ENCODE results near the gene DDX49. TPM values are rescaled to one million over a fixed set of nuclear protein-coding genes. Genes with fewer than 3 reads are reported as not detected.

The DDX49 gene
- total and polyA plus RNA-seq, 2 of the 4 experiments (the other 2 are of a cell fraction): 50.9 to 52.1 TPM

DNA sequence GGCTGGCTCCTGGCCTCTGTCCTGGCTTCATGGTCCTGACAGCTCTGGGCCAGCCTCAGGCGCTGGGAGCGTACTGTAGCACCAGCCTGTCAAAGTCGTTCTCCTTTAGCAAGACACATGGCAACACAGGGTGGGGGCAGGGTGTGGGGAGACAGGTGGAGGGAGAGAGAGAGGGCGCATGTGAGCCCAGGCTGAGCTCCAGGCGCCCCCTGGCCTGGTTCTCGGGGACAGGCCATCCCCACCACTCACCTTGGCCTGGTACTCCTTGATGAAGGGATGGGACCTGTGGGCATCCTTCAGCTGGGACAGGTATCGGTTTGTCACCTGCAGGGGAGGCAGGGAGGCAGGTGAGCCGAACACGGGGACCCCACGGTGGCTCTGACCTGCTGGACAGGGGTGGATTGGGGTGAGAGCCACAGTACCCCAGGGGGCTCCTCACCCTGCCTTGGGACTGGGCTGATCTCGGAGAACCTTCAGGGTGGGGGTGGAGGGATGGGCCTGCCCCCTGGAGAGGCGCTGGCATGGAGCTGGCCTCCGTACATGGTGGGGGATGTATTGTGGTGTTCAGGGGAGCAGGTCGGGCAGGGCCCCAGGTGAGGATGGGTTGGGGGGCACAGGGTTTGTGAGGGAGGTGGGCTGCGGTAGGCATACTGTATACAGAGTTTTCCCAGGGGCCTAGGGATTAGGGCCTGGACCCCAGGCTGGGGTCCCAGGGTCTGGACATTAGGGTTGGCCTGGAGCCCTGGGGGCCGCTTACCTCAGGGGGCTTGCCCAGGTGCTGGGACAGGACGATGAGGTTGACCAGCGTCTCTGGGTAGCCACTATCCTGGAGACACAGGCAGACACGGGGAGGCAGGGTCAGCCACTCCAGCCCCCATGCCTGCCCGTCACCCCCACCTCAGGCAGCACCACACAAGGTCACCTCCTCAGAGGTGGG, 19.6 kb upstream of the DDX49 start:
- H2AFZ ChIP-seq (replicated peaks; ENCODE audit: low read length, poor library complexity): no peak overlapping the region
- H3K9me3 ChIP-seq (ENCODE audit: control insufficient read depth, insufficient read depth, low read length): no peaks in the 10 kb centered on the region
- no peak overlapping the region for H2BK5ac ChIP-seq (ENCODE audit: low read depth, low read length, poor library complexity, severe bottlenecking)
- H4K20me1 ChIP-seq (ENCODE audit: insufficient read depth, low read length): peaks cover 25% of the 10 kb centered on the region
- no peak overlapping the region for H2BK120ac ChIP-seq (ENCODE audit: low read depth, low read length)
- in situ Hi-C loops (cut with MboI; ENCODE audit: low sequenced_read_pairs): no loop called here
- H4K91ac ChIP-seq (ENCODE audit: insufficient read depth, low read depth, low read length): no peak overlapping the region
- H3K9me1 ChIP-seq (ENCODE audit: insufficient read depth, low read length): no peaks in the 10 kb centered on the region
- no peak overlapping the region for H3K4me3 ChIP-seq (ENCODE audit: insufficient read depth, low read depth, low read length)
- 100% methylated on average over 5 of the region's 20 CpGs; no CpG with 5 or more reads in 1 of the 2 experiments for WGBS, 2 experiments (ENCODE audit: extremely low coverage in 2 of 2, insufficient read length in 1 of 2)
- H2BK15ac ChIP-seq (ENCODE audit: low read depth, low read length): no peak overlapping the region
- POLR2A ChIA-PET (ENCODE audit: unreplicated experiment): no interaction called here
- CTCF ChIA-PET: no interaction called here
- no peak overlapping the region for H3K56ac ChIP-seq (ENCODE audit: extremely low read depth, insufficient read depth, low read length)
- no peak overlapping the region for H3K4me2 ChIP-seq (ENCODE audit: low read depth, low read length)
- no peak for TF ChIP-seq FOS (IDR thresholded peaks at IDR 0.05; ENCODE audit: low read depth, low read length)
- TF ChIP-seq MXI1 (IDR thresholded peaks at IDR 0.05; ENCODE audit: borderline replicate concordance, low read depth, low read length): no peak
- no peak for TF ChIP-seq NFE2L2 (IDR thresholded peaks at IDR 0.05; ENCODE audit: low read depth, low read length)
- no peak overlapping the region for H2AK9ac ChIP-seq (replicated peaks; ENCODE audit: low read depth, low read length, poor library complexity)
- H3K36me3 ChIP-seq (ENCODE audit: control insufficient read depth, insufficient read depth, low read length): peaks cover 41% of the 10 kb centered on the region
- H3K14ac ChIP-seq (replicated peaks; ENCODE audit: low read depth, low read length): no peak overlapping the region
- peaks cover 0 to 3% of the 10 kb centered on the region in 2 experiments; a peak in 1 of 4 replicates for H3K79me1 ChIP-seq (ENCODE audit: low read depth in 1 of 2, low read length in 2 of 2)
- no peak for DNase-seq
- no peak overlapping the region for H4K8ac ChIP-seq (ENCODE audit: low read depth in 2 of 2, low read length in 2 of 2)
- BruUV-seq (replicated peaks): no TSS peak
- ATAC-seq (ENCODE audit: low read depth): no peak
- no peak overlapping the region for H4K5ac ChIP-seq (ENCODE audit: low read depth, low read length)
- H2AK5ac ChIP-seq (ENCODE audit: low read depth, low read length): no peak overlapping the region
- intact Hi-C loops (cut with micrococcal nuclease): no loop called here
- no peak overlapping the region for H3K4ac ChIP-seq (ENCODE audit: low read depth, low read length)
- no peak overlapping the region for H3K9ac ChIP-seq (ENCODE audit: low read depth, low read length)
- no peak overlapping the region for H2BK20ac ChIP-seq (ENCODE audit: low read depth, low read length)
- H3K4me1 ChIP-seq (ENCODE audit: control insufficient read depth, insufficient read depth, low read length): peaks cover 4% of the 10 kb centered on the region; the same call in 1 of the 2 replicates
- H3K18ac ChIP-seq (ENCODE audit: low read depth, low read length): no peak overlapping the region
- dilution Hi-C loops (cut with HindIII; ENCODE audit: low sequenced_read_pairs, unreplicated experiment): no loop called here
- H3K23ac ChIP-seq (ENCODE audit: low read depth, low read length): no peak overlapping the region
- H3K27ac ChIP-seq (ENCODE audit: insufficient read depth, low read length): no peak overlapping the region
- peaks cover 4% of the 10 kb centered on the region; the same call in 1 of the 2 replicates for H3K27me3 ChIP-seq (ENCODE audit: control insufficient read depth, insufficient read depth, low read length)
